DOHH2 (cell line): Measurements from ENCODE around the gene KRT28.

Experiments used
- CTCF ChIP-seq: fragments of 200-600 bp; sonication (generic); IDR thresholded peaks from one replicate; pipeline ENCODE4 v1.5.1; 2014; ENCODE audit warnings: antibody characterized with exemption, mild to moderate bottlenecking, low read depth, low read length; ENCODE audit not compliant: poor library complexity, severe bottlenecking
- EZH2phosphoT487 ChIP-seq: fragments of 200-600 bp; sonication (generic); IDR thresholded peaks from 2 replicates; pipeline ENCODE4 v1.6.1; 2017; ENCODE audit warnings: borderline replicate concordance, mild to moderate bottlenecking, antibody characterized with exemption, low read length, moderate library complexity, mixed read lengths

DNA sequence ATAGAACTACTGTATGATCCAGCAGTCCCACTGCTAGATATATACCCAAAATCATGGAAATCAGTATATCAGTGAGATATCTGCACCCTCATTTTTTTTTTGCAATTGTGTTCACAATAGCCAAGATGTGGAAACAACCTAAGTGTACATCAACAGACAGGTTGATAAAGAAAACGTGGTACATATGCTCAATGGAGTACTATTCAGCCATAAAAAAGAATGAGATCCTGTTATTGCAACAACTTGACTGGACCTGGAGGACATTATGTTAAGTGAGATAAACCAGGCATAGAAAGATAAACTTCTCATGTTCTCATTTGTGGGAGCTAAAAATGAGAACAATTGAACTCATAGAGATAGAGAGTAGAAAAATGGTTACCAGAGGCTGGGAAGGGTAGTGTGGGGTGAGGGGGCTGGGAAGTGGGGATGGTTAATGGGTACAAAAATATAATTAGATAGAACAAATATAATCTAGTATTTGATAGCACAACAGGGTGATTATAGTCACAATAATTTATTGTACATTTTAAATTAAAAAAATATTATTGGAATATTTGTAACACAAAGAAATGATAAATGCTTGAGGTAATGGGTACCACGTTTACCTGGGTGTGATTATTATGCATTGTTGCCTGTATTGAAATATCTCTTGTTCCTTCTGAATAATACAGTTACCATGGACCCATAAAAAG, 30.5 kb upstream of the KRT28 start:
- TF ChIP-seq CTCF (no peak), EZH2phosphoT487 (no peak)
